WTC11 (cell line): Measurements from ENCODE around the gene SARS1. TPM values are rescaled to one million over a fixed set of nuclear protein-coding genes. Genes with fewer than 3 reads are reported as not detected.

Experiments
- ATAC-seq: fragments of 200-7000 bp; cut with Tn5 transposase; 2 replicates; pipeline ENCODE4 v1.10.0; 2021; ENCODE audit warnings: mild to moderate bottlenecking, moderate library complexity
- CTCF ChIA-PET: fragments of 300-600 bp; sonication (Branson Sonifier 250); formaldehyde crosslinking; loops from one replicate; lab custom pipeline; 2021; ENCODE audit warnings: antibody characterized with exemption; lab: Charles Lee
- POLR2A ChIA-PET: fragments of 350-600 bp; sonication (Branson Sonifier 250); formaldehyde crosslinking; loops from one replicate; lab custom pipeline; 2021; ENCODE audit warnings: antibody characterized with exemption; lab: Charles Lee
- DNase-seq: peaks from one replicate; pipeline ENCODE4 v3.0.0; 2021; ENCODE audit warnings: low spot score
- H3K27ac Mint-ChIP-seq: 2 replicates; pipeline ENCODE4 v1.8.0; 2021; ENCODE audit warnings: mixed read lengths
- H3K27me3 Mint-ChIP-seq: 2 replicates; pipeline ENCODE4 v1.8.0; 2021; ENCODE audit warnings: low read depth, mild to moderate bottlenecking, moderate library complexity, mixed read lengths
- H3K36me3 Mint-ChIP-seq: 2 replicates; pipeline ENCODE4 v1.8.0; 2021; ENCODE audit warnings: mixed read lengths
- H3K4me1 Mint-ChIP-seq: 2 replicates; pipeline ENCODE4 v1.8.0; 2022; ENCODE audit warnings: mixed read lengths
- H3K4me3 Mint-ChIP-seq: 2 replicates; pipeline ENCODE4 v1.8.0; 2021; ENCODE audit warnings: mild to moderate bottlenecking, moderate library complexity, mixed read lengths
- H3K9me3 Mint-ChIP-seq: 2 replicates; pipeline ENCODE4 v1.8.0; 2021; ENCODE audit warnings: mixed read lengths
- ARID4B ChIP-seq: sonication (generic); formaldehyde crosslinking; IDR thresholded peaks from 2 replicates; pipeline ENCODE4 v1.8.0; 2023; ENCODE audit warnings: missing genetic modification reagents, mild to moderate bottlenecking, borderline replicate concordance
- CDX4 ChIP-seq: fragments of 250-450 bp; sonication (Bioruptor Pico); IDR thresholded peaks from 2 replicates; pipeline ENCODE4 v1.9.0; 2021; ENCODE audit warnings: moderate library complexity, mild to moderate bottlenecking, inconsistent platforms, borderline replicate concordance
- CREM ChIP-seq: sonication (generic); formaldehyde crosslinking; IDR thresholded peaks from 2 replicates; pipeline ENCODE4 v1.8.1; 2022; ENCODE audit warnings: mild to moderate bottlenecking, missing genetic modification reagents, moderate library complexity
- E2F4 ChIP-seq: sonication (generic); formaldehyde crosslinking; IDR thresholded peaks from 2 replicates; pipeline ENCODE4 v1.8.1; 2022; ENCODE audit warnings: low read depth, mild to moderate bottlenecking, moderate library complexity, missing genetic modification reagents, borderline replicate concordance
- E2F5 ChIP-seq: sonication (generic); formaldehyde crosslinking; IDR thresholded peaks from 2 replicates; pipeline ENCODE4 v1.8.1; 2022; ENCODE audit warnings: mild to moderate bottlenecking, moderate library complexity, missing genetic modification reagents
- ETV6 ChIP-seq: sonication (generic); formaldehyde crosslinking; IDR thresholded peaks from 2 replicates; pipeline ENCODE4 v1.8.1; 2022; ENCODE audit warnings: mild to moderate bottlenecking, missing genetic modification reagents
- FOXK1 ChIP-seq: sonication (generic); formaldehyde crosslinking; IDR thresholded peaks from 2 replicates; pipeline ENCODE4 v1.8.0; 2022; ENCODE audit warnings: mild to moderate bottlenecking, moderate library complexity, missing genetic modification reagents
- FOXP4 ChIP-seq: sonication (generic); formaldehyde crosslinking; IDR thresholded peaks from 2 replicates; pipeline ENCODE4 v1.8.0; 2022; ENCODE audit warnings: mild to moderate bottlenecking, missing genetic modification reagents
- GABPB1 ChIP-seq: sonication (generic); formaldehyde crosslinking; IDR thresholded peaks from 2 replicates; pipeline ENCODE4 v1.8.1; 2023; ENCODE audit warnings: mild to moderate bottlenecking, missing genetic modification reagents
- HMGA2 ChIP-seq: fragments of 250-450 bp; sonication (Bioruptor Pico); IDR thresholded peaks from 2 replicates; pipeline ENCODE4 v1.4.0; 2021; ENCODE audit warnings: mild to moderate bottlenecking, moderate library complexity
- KAT7 ChIP-seq: sonication (generic); formaldehyde crosslinking; IDR thresholded peaks from 2 replicates; pipeline ENCODE4 v1.8.1; 2023; ENCODE audit warnings: missing genetic modification reagents, mild to moderate bottlenecking, borderline replicate concordance
- MAX ChIP-seq: sonication (generic); formaldehyde crosslinking; IDR thresholded peaks from 2 replicates; pipeline ENCODE4 v1.8.0; 2022; ENCODE audit warnings: mild to moderate bottlenecking, missing genetic modification reagents
- NFATC4 ChIP-seq: fragments of 250-450 bp; sonication (Bioruptor Pico); IDR thresholded peaks from 2 replicates; pipeline ENCODE4 v1.9.0; 2021; ENCODE audit warnings: mild to moderate bottlenecking
- NFE2L1 ChIP-seq: sonication (generic); formaldehyde crosslinking; IDR thresholded peaks from 2 replicates; pipeline ENCODE4 v1.8.1; 2023; ENCODE audit warnings: missing genetic modification reagents
- PRRX2 ChIP-seq: fragments of 250-450 bp; sonication (Bioruptor Pico); IDR thresholded peaks from 2 replicates; pipeline ENCODE4 v1.8.0; 2021; ENCODE audit warnings: mild to moderate bottlenecking
- SMAD3 ChIP-seq: sonication (generic); formaldehyde crosslinking; IDR thresholded peaks from 2 replicates; pipeline ENCODE4 v1.8.0; 2022; ENCODE audit warnings: missing genetic modification reagents, mild to moderate bottlenecking, borderline replicate concordance
- STAT6 ChIP-seq: sonication (generic); formaldehyde crosslinking; conservative IDR thresholded peaks from 2 replicates; pipeline ENCODE4 v1.8.1; 2023; ENCODE audit warnings: mild to moderate bottlenecking, low read depth, missing genetic modification reagents, moderate library complexity
- TCF7 ChIP-seq: sonication (generic); formaldehyde crosslinking; IDR thresholded peaks from 2 replicates; pipeline ENCODE4 v1.8.0; 2022; ENCODE audit warnings: mild to moderate bottlenecking, low read depth, missing genetic modification reagents, moderate library complexity
- TEAD1 ChIP-seq: sonication (generic); formaldehyde crosslinking; IDR thresholded peaks from 2 replicates; pipeline ENCODE4 v1.8.0; 2022; ENCODE audit warnings: mild to moderate bottlenecking, missing genetic modification reagents
- TP53 ChIP-seq: sonication (generic); formaldehyde crosslinking; IDR thresholded peaks from 2 replicates; pipeline ENCODE4 v1.8.1; 2023; ENCODE audit warnings: mild to moderate bottlenecking, missing genetic modification reagents
- USF1 ChIP-seq: sonication (generic); formaldehyde crosslinking; IDR thresholded peaks from 2 replicates; pipeline ENCODE4 v1.8.0; 2022; ENCODE audit warnings: mild to moderate bottlenecking, missing genetic modification reagents
- ZBTB21 ChIP-seq: sonication (generic); formaldehyde crosslinking; IDR thresholded peaks from 2 replicates; pipeline ENCODE4 v1.8.1; 2023; ENCODE audit warnings: mild to moderate bottlenecking, missing genetic modification reagents, borderline replicate concordance
- ZNF121 ChIP-seq: sonication (generic); formaldehyde crosslinking; IDR thresholded peaks from 2 replicates; pipeline ENCODE4 v1.8.0; 2023; ENCODE audit warnings: missing genetic modification reagents
- ZNF263 ChIP-seq: sonication (generic); formaldehyde crosslinking; IDR thresholded peaks from 2 replicates; pipeline ENCODE4 v1.8.1; 2022; ENCODE audit warnings: low read depth, mild to moderate bottlenecking, moderate library complexity, missing genetic modification reagents
- ZNF317 ChIP-seq: sonication (generic); formaldehyde crosslinking; IDR thresholded peaks from 2 replicates; pipeline ENCODE4 v1.8.1; 2023; ENCODE audit warnings: low read depth, mild to moderate bottlenecking, moderate library complexity, missing genetic modification reagents, borderline replicate concordance
- total RNA-seq: library from RNA; stranded (reverse); gene quantifications from 3 replicates; pipeline ENCODE4 v1.2.3, GENCODE V29; 2021

The SARS1 gene
- total RNA-seq, 1 experiment from 2014 or later = 149 TPM

GRCh38 chr1:109229531-109230127 is 15.9 kb downstream of the SARS1 start:
- ChIA-PET POLR2A (interaction anchor here (0.9 to 2.1 kb wide), 5 partner anchors 10 to 118 kb away, joined by 3 to 11 read pairs (median 5); partner anchors contain the start of genes CELSR2 and SARS1), CTCF (interaction anchor here (0.6 to 3.0 kb wide), 8 partner anchors 10 to 254 kb away, joined by 3 to 36 read pairs (median 3); partner anchors contain the start of gene SORT1)
- H3K36me3 Mint-ChIP-seq = peaks cover 28% of the 10 kb centered on the region
- peaks cover 64% of the 10 kb centered on the region for H3K4me1 Mint-ChIP-seq
- H3K9me3 Mint-ChIP-seq = no peaks in the 10 kb centered on the region
- DNase-seq (peak; percentile 89), ATAC-seq (peak; percentile 96)
- no peaks in the 10 kb centered on the region for H3K27me3 Mint-ChIP-seq
- H3K27ac Mint-ChIP-seq = peak overlapping the region; percentile 98
- H3K4me3 Mint-ChIP-seq = peak overlapping the region; percentile 56
- TF ChIP-seq ZNF263 (CRISPR knock-in tag) (no peak), MAX (CRISPR knock-in tag) (peak; percentile 83), ZBTB21 (peak; percentile 85), FOXP4 (peak; percentile 77), ETV6 (CRISPR knock-in tag) (peak; percentile 77), NFE2L1 (no peak), KAT7 (no peak), ARID4B (CRISPR knock-in tag) (no peak), E2F4 (CRISPR knock-in tag) (no peak), TCF7 (CRISPR knock-in tag) (no peak), TP53 (CRISPR knock-in tag) (peak; percentile 86; the same call in 1 of the 2 replicates), NFATC4 (CRISPR knock-in tag) (no peak), SMAD3 (CRISPR knock-in tag) (no peak), TEAD1 (CRISPR knock-in tag) (peak; percentile 73), STAT6 (no peak), USF1 (CRISPR knock-in tag) (peak; percentile 72; the same call in 1 of the 2 replicates), GABPB1 (CRISPR knock-in tag) (no peak), CDX4 (CRISPR knock-in tag) (no peak), CREM (peak; percentile 51; the same call in 1 of the 2 replicates), HMGA2 (0 out of 2 replicates have a peak, but pooled peaks have one; percentile 4), FOXK1 (peak; percentile 84), E2F5 (CRISPR knock-in tag) (no peak), PRRX2 (CRISPR knock-in tag) (no peak), ZNF121 (CRISPR knock-in tag) (no peak), ZNF317 (CRISPR knock-in tag) (no peak)
